Lower lobe of right lung (tissue), 2 donors: ENCODE measurements around the gene C16orf90. TPM values are rescaled to one million over a fixed set of nuclear protein-coding genes. Genes with fewer than 3 reads are reported as not detected.

Experiments
- ATAC-seq, 2 donors: fragments of 200-7000 bp; cut with Tn5 transposase; one replicate each; pipeline ENCODE4 v1.9.1; 2020 to 2022; ENCODE audit warnings: mild to moderate bottlenecking in 2 of 2, moderate library complexity in 2 of 2
- DNase-seq: peaks from one replicate; pipeline ENCODE4 v3.0.0-alpha.2; 2020
- H3K27ac ChIP-seq: fragments of 200-600 bp; one replicate; pipeline ENCODE4 v1.8.0; 2022
- H3K27me3 ChIP-seq: fragments of 200-600 bp; one replicate; pipeline ENCODE4 v1.8.0; 2022; ENCODE audit warnings: low read depth
- H3K36me3 ChIP-seq: fragments of 200-600 bp; one replicate; pipeline ENCODE4 v1.8.0; 2022; ENCODE audit warnings: mild to moderate bottlenecking
- H3K4me1 ChIP-seq: fragments of 200-600 bp; one replicate; pipeline ENCODE4 v1.8.0; 2022
- H3K4me3 ChIP-seq: fragments of 200-600 bp; one replicate; pipeline ENCODE4 v1.8.0; 2022; ENCODE audit warnings: mild to moderate bottlenecking
- H3K9me3 ChIP-seq: fragments of 200-600 bp; one replicate; pipeline ENCODE4 v1.8.0; 2022
- CTCF ChIP-seq: fragments of 200-600 bp; IDR thresholded peaks from one replicate; pipeline ENCODE4 v1.8.0; 2022; ENCODE audit warnings: antibody characterized with exemption, mild to moderate bottlenecking
- intact Hi-C: fragments of 100-400 bp; cut with DNase I; formaldehyde crosslinking; loops from one replicate; pipeline ENCODE4 v1.11.0; 2022
- total RNA-seq: library from RNA; stranded (reverse); fragmentation: NEBNext Ultra II Directional; extraction: Animal tissue kit (Norgen Biotek cat#: 25700); gene quantifications from one replicate; pipeline ENCODE4 v1.2.1, GENCODE V29; 2021
- donor health status: DM: no; HTN: yes; CAD: no; lungs with severe emphysema.

Gene C16orf90
- total RNA-seq, 1 donor from 2014 or later: not detected

- no peak for TF ChIP-seq CTCF
- DNase-seq (no peak), ATAC-seq (peak; percentile 3 to 10)
- intact Hi-C loops: no loop called here
- H3K36me3 ChIP-seq: peaks cover 52% of the 10 kb centered on the region
- H3K27ac ChIP-seq: no peak overlapping the region
- H3K4me1 ChIP-seq: no peaks in the 10 kb centered on the region
- no peak overlapping the region for H3K4me3 ChIP-seq
- H3K27me3 ChIP-seq: no peaks in the 10 kb centered on the region
- no peaks in the 10 kb centered on the region for H3K9me3 ChIP-seq
Observed at GRCh38 chr16:3487521-3488410, 7.5 kb downstream of the C16orf90 start.

- Histone ChIP-seq H3K4me3 (no peak overlapping the region), H3K36me3 (peaks cover 63% of the 10 kb centered on the region), H3K9me3 (no peaks in the 10 kb centered on the region), H3K27me3 (no peaks in the 10 kb centered on the region), H3K27ac (no peak overlapping the region), H3K4me1 (no peaks in the 10 kb centered on the region)
- no peak for TF ChIP-seq CTCF
- ATAC-seq (no peak), DNase-seq (no peak)
- intact Hi-C loops: no loop called here
Observed at GRCh38 chr16:3486506-3487215, 8.6 kb downstream of the C16orf90 start.

GRCh38 chr16:3485821-3486505 is 9.3 kb downstream of the C16orf90 start:
- H3K36me3 ChIP-seq: peaks cover 70% of the 10 kb centered on the region
- no peak overlapping the region for H3K4me3 ChIP-seq
- DNase-seq: no peak
- H3K9me3 ChIP-seq: no peaks in the 10 kb centered on the region
- no peak for ATAC-seq
- no peaks in the 10 kb centered on the region for H3K27me3 ChIP-seq
- no peak for TF ChIP-seq CTCF
- H3K27ac ChIP-seq: no peak overlapping the region
- intact Hi-C loops: no loop called here
- H3K4me1 ChIP-seq: no peaks in the 10 kb centered on the region

- H3K9me3 ChIP-seq: no peaks in the 10 kb centered on the region
- no peaks in the 10 kb centered on the region for H3K27me3 ChIP-seq
- no peaks in the 10 kb centered on the region for H3K4me1 ChIP-seq
- intact Hi-C loops: no loop called here
- ATAC-seq (no peak), DNase-seq (no peak)
- no peak overlapping the region for H3K27ac ChIP-seq
- peaks cover 76% of the 10 kb centered on the region for H3K36me3 ChIP-seq
- no peak overlapping the region for H3K4me3 ChIP-seq
- TF ChIP-seq CTCF: no peak
Observed at GRCh38 chr16:3485097-3485745, 10.1 kb downstream of the C16orf90 start.
